ENCODE data around the gene USP10. TPM values are rescaled to one million over a fixed set of nuclear protein-coding genes. Genes with fewer than 3 reads are reported as not detected.
A peak's percentile ranks its signal among the peaks of the same experiment; 100 is the strongest.

The USP10 gene
- total and polyA plus RNA-seq, 2 donors (not counting 3 experiments of a cell fraction or from before 2014, with no cell fraction given), result 84.0 to 115 TPM

DNA sequence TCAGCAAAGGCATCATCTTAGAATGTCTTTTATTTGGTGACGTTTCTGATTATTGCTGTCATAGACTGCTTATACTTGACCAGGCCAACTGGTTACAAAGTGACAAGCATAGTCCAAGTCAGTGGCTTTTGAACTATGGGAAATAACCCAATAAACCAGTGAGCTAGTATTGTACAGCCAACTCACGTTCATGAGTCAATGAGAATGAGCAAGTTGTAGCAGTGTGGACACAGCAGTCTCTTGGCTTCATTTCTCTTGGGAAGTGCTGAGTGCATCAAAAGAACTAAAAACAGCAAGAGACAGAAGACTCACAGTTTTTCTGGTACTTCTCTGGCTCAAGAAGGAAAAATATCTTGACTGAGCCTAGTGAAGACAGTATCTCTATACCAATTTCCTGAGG, 83.0 kb downstream of the USP10 start:
- no peaks in the 10 kb centered on the region for H3K4me1 ChIP-seq (ENCODE audit: control insufficient read depth, extremely low read depth, insufficient read depth, low read length)
- H3K36me3 ChIP-seq (ENCODE audit: control insufficient read depth in 2 of 2, extremely low read depth in 1 of 2, insufficient read depth in 2 of 2, low read length in 2 of 2), result peaks cover 7 to 9% of the 10 kb centered on the region in 2 experiments
- H3K9me1 ChIP-seq (replicated peaks; ENCODE audit: control insufficient read depth, extremely low read depth, insufficient read depth, low read length), result no peaks in the 10 kb centered on the region
- ChIA-PET CTCF (no interaction called here), POLR2A (no interaction called here)
- H3K4me3 ChIP-seq (replicated peaks in 1 of 3; ENCODE audit: insufficient read depth in 1 of 3, low read depth in 1 of 3, low read length in 3 of 3), result no peak overlapping the region
- TF ChIP-seq, protein P1, sequence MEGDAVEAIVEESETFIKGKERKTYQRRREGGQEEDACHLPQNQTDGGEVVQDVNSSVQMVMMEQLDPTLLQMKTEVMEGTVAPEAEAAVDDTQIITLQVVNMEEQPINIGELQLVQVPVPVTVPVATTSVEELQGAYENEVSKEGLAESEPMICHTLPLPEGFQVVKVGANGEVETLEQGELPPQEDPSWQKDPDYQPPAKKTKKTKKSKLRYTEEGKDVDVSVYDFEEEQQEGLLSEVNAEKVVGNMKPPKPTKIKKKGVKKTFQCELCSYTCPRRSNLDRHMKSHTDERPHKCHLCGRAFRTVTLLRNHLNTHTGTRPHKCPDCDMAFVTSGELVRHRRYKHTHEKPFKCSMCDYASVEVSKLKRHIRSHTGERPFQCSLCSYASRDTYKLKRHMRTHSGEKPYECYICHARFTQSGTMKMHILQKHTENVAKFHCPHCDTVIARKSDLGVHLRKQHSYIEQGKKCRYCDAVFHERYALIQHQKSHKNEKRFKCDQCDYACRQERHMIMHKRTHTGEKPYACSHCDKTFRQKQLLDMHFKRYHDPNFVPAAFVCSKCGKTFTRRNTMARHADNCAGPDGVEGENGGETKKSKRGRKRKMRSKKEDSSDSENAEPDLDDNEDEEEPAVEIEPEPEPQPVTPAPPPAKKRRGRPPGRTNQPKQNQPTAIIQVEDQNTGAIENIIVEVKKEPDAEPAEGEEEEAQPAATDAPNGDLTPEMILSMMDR (IDR thresholded peaks at IDR 0.05; ENCODE audit: extremely low read depth in 1 of 2, insufficient read depth in 1 of 2, low read depth in 1 of 2, low read length in 2 of 2), result no peak
- TF ChIP-seq EZH2 (IDR thresholded peaks at IDR 0.05; ENCODE audit: borderline replicate concordance, low read depth, low read length, severe bottlenecking) (no peak), MYC (IDR thresholded peaks at IDR 0.05; ENCODE audit: low read depth, low read length) (no peak)
- H3K9me3 ChIP-seq (replicated peaks; ENCODE audit: control insufficient read depth, insufficient read depth, low read length), result no peaks in the 10 kb centered on the region
- dilution Hi-C loops (cut with MboI; ENCODE audit: extremely low pct_ligation_motif_present, low sequenced_read_pairs), result no loop called here
- no peak overlapping the region for H3K27ac ChIP-seq (ENCODE audit: insufficient read depth, low read depth, low read length)
- FAIRE-seq (no peak), DNase-seq (ENCODE audit: low read depth, low spot score) (no peak)
- H4K20me1 ChIP-seq (replicated peaks; ENCODE audit: control insufficient read depth, extremely low read depth, insufficient read depth, low read length), result no peaks in the 10 kb centered on the region
- no TSS peak for BruUV-seq (replicated peaks)
- H3K79me2 ChIP-seq (ENCODE audit: control insufficient read depth, insufficient read depth, low read length), result no peaks in the 10 kb centered on the region
- H3K9ac ChIP-seq (replicated peaks; ENCODE audit: extremely low read depth, insufficient read depth, low read length), result no peak overlapping the region
- no peaks in the 10 kb centered on the region for H3K27me3 ChIP-seq (ENCODE audit: control insufficient read depth in 2 of 2, insufficient read depth in 2 of 2, low read length in 2 of 2)
- intact Hi-C loops (cut with micrococcal nuclease), result no loop called here
- H2AFZ ChIP-seq (ENCODE audit: low read depth, low read length), result no peak overlapping the region
- H3K4me2 ChIP-seq (ENCODE audit: insufficient read depth, low read length), result no peak overlapping the region

DNA sequence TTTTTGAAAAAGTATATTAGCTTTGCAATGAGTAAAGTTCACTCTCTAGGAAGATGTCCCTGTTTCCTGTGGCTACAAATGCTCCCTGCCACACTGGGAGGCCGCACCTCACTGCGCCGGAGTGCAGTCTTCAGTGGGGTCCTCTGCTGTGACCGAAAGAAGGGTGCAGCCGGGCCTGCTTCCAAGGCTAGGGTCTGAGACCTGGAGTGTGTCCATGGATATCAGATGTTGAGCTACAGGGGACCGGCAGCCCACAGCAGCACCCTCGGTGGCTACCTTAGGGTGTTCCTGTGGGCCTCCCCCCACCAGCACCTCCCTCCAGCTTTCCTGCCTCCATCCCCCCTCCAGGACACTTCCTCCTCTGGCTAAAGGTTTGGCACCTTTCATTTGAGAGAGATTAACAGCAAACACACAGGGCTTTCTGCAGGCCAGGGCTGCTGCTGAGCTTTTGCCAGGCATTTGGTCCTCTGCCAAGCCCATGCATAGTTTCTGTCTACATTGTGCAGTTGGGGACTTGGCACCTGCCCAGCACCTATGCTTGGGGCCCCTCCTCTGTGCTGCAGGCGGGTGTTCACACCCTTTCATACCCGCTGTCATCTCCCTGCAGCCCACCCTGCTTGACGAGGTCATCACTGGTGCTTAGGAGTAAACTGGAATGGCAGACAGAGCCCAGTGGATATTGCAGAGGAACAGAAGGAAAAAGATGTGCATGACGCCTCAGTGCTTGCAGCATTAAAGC, 86.2 kb downstream of the USP10 start:
- no TSS peak for BruUV-seq (replicated peaks)
- CTCF ChIA-PET, result interaction anchor here (1.0 to 2.1 kb wide), 3 partner anchors 14 to 185 kb away, joined by 3 to 9 read pairs (median 4); no protein-coding TSS in a partner anchor
- intact Hi-C loops (cut with micrococcal nuclease), result no loop called here

More for the DNA sequence above, 86.2 kb downstream of the USP10 start:
- FAIRE-seq, result no peak
- no peak for TF ChIP-seq FOS (IDR thresholded peaks at IDR 0.05; ENCODE audit: borderline replicate concordance, insufficient read depth, low read length)
- TF ChIP-seq EZH2 (IDR thresholded peaks at IDR 0.05; ENCODE audit: borderline replicate concordance, low read depth, low read length, severe bottlenecking), result no peak
- no peak for TF ChIP-seq POLR2AphosphoS5 (IDR thresholded peaks at IDR 0.05; ENCODE audit: insufficient read depth, low read depth, low read length)
- TF ChIP-seq, protein P1 (IDR thresholded peaks at IDR 0.05; ENCODE audit: extremely low read depth in 1 of 2, insufficient read depth in 1 of 2, low read depth in 1 of 2, low read length in 2 of 2), result no peak
- no peak for TF ChIP-seq JUN (IDR thresholded peaks at IDR 0.05; ENCODE audit: borderline replicate concordance, insufficient read depth, insufficient read length, low read depth)
- TF ChIP-seq GATA2 (IDR thresholded peaks at IDR 0.05; ENCODE audit: insufficient read depth, insufficient read length, low read depth, low read length), result no peak
- TF ChIP-seq POLR2A (IDR thresholded peaks at IDR 0.05; ENCODE audit: low read depth, low read length), result no peak
- TF ChIP-seq, protein P2, sequence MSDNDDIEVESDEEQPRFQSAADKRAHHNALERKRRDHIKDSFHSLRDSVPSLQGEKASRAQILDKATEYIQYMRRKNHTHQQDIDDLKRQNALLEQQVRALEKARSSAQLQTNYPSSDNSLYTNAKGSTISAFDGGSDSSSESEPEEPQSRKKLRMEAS (IDR thresholded peaks at IDR 0.05; ENCODE audit: insufficient read depth, insufficient read length), result no peak
- no peak for TF ChIP-seq MYC (IDR thresholded peaks at IDR 0.05; ENCODE audit: low read depth, low read length)
- dilution Hi-C loops (cut with MboI; ENCODE audit: extremely low pct_ligation_motif_present, low sequenced_read_pairs), result no loop called here
- H3K9ac ChIP-seq (replicated peaks; ENCODE audit: extremely low read depth, insufficient read depth, low read length), result no peak overlapping the region
- H3K27me3 ChIP-seq (ENCODE audit: control insufficient read depth in 2 of 2, insufficient read depth in 2 of 2, low read length in 2 of 2), result no peaks in the 10 kb centered on the region
- no peaks in the 10 kb centered on the region for H3K79me2 ChIP-seq (ENCODE audit: control insufficient read depth, insufficient read depth, low read length)
- H3K4me3 ChIP-seq (replicated peaks in 1 of 3; ENCODE audit: insufficient read depth in 1 of 3, low read depth in 1 of 3, low read length in 3 of 3), result no peak overlapping the region
- POLR2A ChIA-PET, result no interaction called here
- no peaks in the 10 kb centered on the region for H4K20me1 ChIP-seq (replicated peaks; ENCODE audit: control insufficient read depth, extremely low read depth, insufficient read depth, low read length)
- H3K4me1 ChIP-seq (ENCODE audit: control insufficient read depth, extremely low read depth, insufficient read depth, low read length), result no peaks in the 10 kb centered on the region
- H3K36me3 ChIP-seq (ENCODE audit: control insufficient read depth in 2 of 2, extremely low read depth in 1 of 2, insufficient read depth in 2 of 2, low read length in 2 of 2), result no peaks in the 10 kb centered on the region
- DNase-seq (ENCODE audit: low read depth, low spot score), result peak; percentile 6
- H3K9me1 ChIP-seq (replicated peaks; ENCODE audit: control insufficient read depth, extremely low read depth, insufficient read depth, low read length), result no peaks in the 10 kb centered on the region
- H3K27ac ChIP-seq (ENCODE audit: insufficient read depth, low read depth, low read length), result no peak overlapping the region
- H3K9me3 ChIP-seq (replicated peaks; ENCODE audit: control insufficient read depth, insufficient read depth, low read length), result no peaks in the 10 kb centered on the region
- no peak overlapping the region for H2AFZ ChIP-seq (ENCODE audit: low read depth, low read length)
- H3K4me2 ChIP-seq (ENCODE audit: insufficient read depth, low read length), result no peak overlapping the region

Data from endothelial cell of umbilical vein (primary cell).